Transverse colon (tissue), 4 donors: ENCODE results near the gene EVPLL. TPM values are rescaled to one million over a fixed set of nuclear protein-coding genes. Genes with fewer than 3 reads are reported as not detected.

Source experiments
- DNase-seq: peaks from one replicate; pipeline ENCODE4 v3.0.0-alpha.2; 2019
- H3K27ac ChIP-seq, 4 donors: fragments of 200-600 bp; sonication (generic); 2 replicates each; pipeline ENCODE4 v1.5.1; 2016 to 2018; ENCODE audit warnings: inconsistent platforms in 4 of 4
- H3K27me3 ChIP-seq: fragments of 200-600 bp; sonication (generic); 2 replicates; pipeline ENCODE4 v1.5.1; 2017; ENCODE audit warnings: inconsistent platforms
- H3K36me3 ChIP-seq, 4 donors: fragments of 200-600 bp; sonication (generic); 2 replicates each; pipeline ENCODE4 v1.5.1; 2017 to 2019; ENCODE audit warnings: inconsistent platforms in 4 of 4
- H3K4me1 ChIP-seq, 4 donors: fragments of 200-600 bp; sonication (generic); 2 replicates each; pipeline ENCODE4 v1.5.1; 2017 to 2020; ENCODE audit warnings: inconsistent platforms in 4 of 4
- H3K4me3 ChIP-seq, 4 donors: fragments of 200-600 bp; sonication (generic); 1 replicate in 1 of 4; 2 replicates in 3 of 4; pipeline versions ENCODE4 v1.5.1 to v1.6.1; 2017 to 2019; ENCODE audit warnings: inconsistent platforms in 4 of 4
- H3K9me3 ChIP-seq, 2 donors: fragments of 200-600 bp; sonication (generic); 2 replicates each; pipeline ENCODE4 v1.5.1; 2017 to 2019; ENCODE audit warnings: inconsistent platforms in 2 of 2
- EP300 ChIP-seq: sonication (generic); formaldehyde crosslinking; IDR thresholded peaks from one replicate; pipeline ENCODE4 v1.6.1; 2017; ENCODE audit warnings: antibody characterized with exemption, low read depth
- POLR2A ChIP-seq: fragments of 450-650 bp; IDR thresholded peaks from one replicate; pipeline ENCODE4 v1.6.1; 2016; ENCODE audit warnings: antibody characterized with exemption, mild to moderate bottlenecking, moderate library complexity
- POLR2AphosphoS5 ChIP-seq, 3 donors: sonication (generic); formaldehyde crosslinking; IDR thresholded peaks; one replicate each; pipeline ENCODE4 v1.6.1; 2016; ENCODE audit warnings: antibody characterized with exemption in 3 of 3
- WGBS, 2 donors: methylation state at CpG; one replicate each; pipeline ENCODE4 v1.1.5; 2018; ENCODE audit warnings: low coverage in 1 of 2; 5-methylcytosine and 5-hydroxymethylcytosine counted together
- in situ Hi-C, 4 donors: fragments of 200-750 bp; cut with MboI; loops; one replicate each; pipeline versions ENCODE4 v1.15.0 to v1.15.1; 2017; ENCODE audit warnings: low sequenced_read_pairs in 3 of 4, low pct_ligation_motif_present in 1 of 4, low pct_unique_long_range_greater_than_20kb in 1 of 4
- intact Hi-C: fragments of 100-400 bp; cut with DNase I; formaldehyde crosslinking; loops from one replicate; pipeline ENCODE4 v1.15.1; 2023; ENCODE audit warnings: low total_unique reads
- total RNA-seq, 4 donors: library from RNA; depleted of rRNA; stranded (reverse); fragments of >200 nt; gene quantifications; one replicate each; pipeline ENCODE4 v1.1.0, GENCODE V29; 2016
- TF ChIP-seq, protein P1 (sequence below), 5 experiments: fragments of 200-600 bp in 3 of 5; fragments of 450-650 bp in 2 of 5; sonication (generic) in 3 of 5; IDR thresholded peaks; 1 replicate in 2 of 5; 2 replicates in 3 of 5; pipeline ENCODE4 v1.5.1; 2016 to 2017; ENCODE audit warnings: antibody characterized with exemption in 5 of 5, inconsistent platforms in 3 of 5, mild to moderate bottlenecking in 2 of 5, moderate library complexity in 1 of 5

Gene EVPLL
- total RNA-seq, 4 donors from 2014 or later, result 0.41 to 7.0 (median 1.1) TPM; not detected in 1

GRCh38 chr17:18339933-18340332, 37.6 kb upstream of the EVPLL start:
- Histone ChIP-seq H3K4me3 (no peak overlapping the region), H3K27ac (no peak overlapping the region), H3K9me3 (no peaks in the 10 kb centered on the region), H3K4me1 (no peaks in the 10 kb centered on the region), H3K27me3 (no peaks in the 10 kb centered on the region), H3K36me3 (peaks cover 0 to 29% (median 11%) of the 10 kb centered on the region in 4 donors)
- in situ Hi-C loops (no loop called here), intact Hi-C loops (no loop called here)
- DNase-seq, result no peak
- TF ChIP-seq POLR2AphosphoS5 (IDR thresholded peaks at IDR 0.05) (no peak), EP300 (no peak), POLR2A (no peak)
- TF ChIP-seq, protein P1, sequence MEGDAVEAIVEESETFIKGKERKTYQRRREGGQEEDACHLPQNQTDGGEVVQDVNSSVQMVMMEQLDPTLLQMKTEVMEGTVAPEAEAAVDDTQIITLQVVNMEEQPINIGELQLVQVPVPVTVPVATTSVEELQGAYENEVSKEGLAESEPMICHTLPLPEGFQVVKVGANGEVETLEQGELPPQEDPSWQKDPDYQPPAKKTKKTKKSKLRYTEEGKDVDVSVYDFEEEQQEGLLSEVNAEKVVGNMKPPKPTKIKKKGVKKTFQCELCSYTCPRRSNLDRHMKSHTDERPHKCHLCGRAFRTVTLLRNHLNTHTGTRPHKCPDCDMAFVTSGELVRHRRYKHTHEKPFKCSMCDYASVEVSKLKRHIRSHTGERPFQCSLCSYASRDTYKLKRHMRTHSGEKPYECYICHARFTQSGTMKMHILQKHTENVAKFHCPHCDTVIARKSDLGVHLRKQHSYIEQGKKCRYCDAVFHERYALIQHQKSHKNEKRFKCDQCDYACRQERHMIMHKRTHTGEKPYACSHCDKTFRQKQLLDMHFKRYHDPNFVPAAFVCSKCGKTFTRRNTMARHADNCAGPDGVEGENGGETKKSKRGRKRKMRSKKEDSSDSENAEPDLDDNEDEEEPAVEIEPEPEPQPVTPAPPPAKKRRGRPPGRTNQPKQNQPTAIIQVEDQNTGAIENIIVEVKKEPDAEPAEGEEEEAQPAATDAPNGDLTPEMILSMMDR (IDR thresholded peaks at IDR 0.05), result no peak
- 99% methylated on average over 13 of the region's 13 CpGs; no CpG with 5 or more reads in 1 of the 2 donors for WGBS, 2 donors

GRCh38 chr17:18344021-18344420, 33.6 kb upstream of the EVPLL start:
- Histone ChIP-seq H3K27me3 (no peaks in the 10 kb centered on the region), H3K27ac (no peak overlapping the region), H3K36me3 (peaks cover 0 to 37% (median 14%) of the 10 kb centered on the region in 4 donors), H3K4me1 (no peaks in the 10 kb centered on the region), H3K9me3 (no peaks in the 10 kb centered on the region), H3K4me3 (no peak overlapping the region)
- in situ Hi-C loops, result no loop called here
- DNase-seq, result no peak
- 71 to 81% methylated on average over 5 of the region's 5 CpGs for WGBS, 2 donors
- intact Hi-C loops, result no loop called here
- TF ChIP-seq POLR2A (no peak), POLR2AphosphoS5 (IDR thresholded peaks at IDR 0.05) (no peak), EP300 (no peak)
- TF ChIP-seq, protein P1 (IDR thresholded peaks at IDR 0.05), result no peak

DNA sequence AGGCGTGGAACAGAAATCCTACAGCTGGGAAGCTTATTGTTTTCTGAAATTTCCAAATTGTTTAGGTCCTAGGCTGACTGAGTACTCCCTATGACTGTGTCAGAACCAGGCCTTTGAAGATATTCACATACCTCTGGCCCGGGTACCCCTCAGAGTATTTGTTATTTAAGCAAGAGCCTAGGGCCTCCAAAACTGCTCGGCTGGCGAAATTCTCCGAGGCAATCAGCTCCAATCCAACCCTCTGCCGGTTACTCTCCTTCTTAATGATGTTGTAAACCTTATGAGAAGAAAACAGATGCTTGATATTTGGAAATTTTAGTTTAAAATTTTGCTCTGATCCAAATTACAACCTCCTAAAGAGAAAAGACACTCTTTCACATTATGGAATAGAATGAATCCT, 24.0 kb upstream of the EVPLL start:
- intact Hi-C loops (no loop called here), in situ Hi-C loops (no loop called here)
- H3K4me3 ChIP-seq, result no peak overlapping the region
- peaks cover 0 to 28% (median 7%) of the 10 kb centered on the region in 4 donors for H3K36me3 ChIP-seq
- H3K4me1 ChIP-seq, result no peaks in the 10 kb centered on the region
- no peak overlapping the region for H3K27ac ChIP-seq
- WGBS, 2 donors, result 90% methylated on average over 5 to 6 of the region's 6 CpGs
- H3K9me3 ChIP-seq, result no peaks in the 10 kb centered on the region
- TF ChIP-seq POLR2A (no peak), POLR2AphosphoS5 (IDR thresholded peaks at IDR 0.05) (no peak), EP300 (no peak)
- TF ChIP-seq, protein P1 (IDR thresholded peaks at IDR 0.05), result no peak
- no peaks in the 10 kb centered on the region for H3K27me3 ChIP-seq
- no peak for DNase-seq

- Histone ChIP-seq H3K9me3 (no peaks in the 10 kb centered on the region), H3K27ac (peak overlapping the region in 3 of 4 donors; percentile 19 to 36 (median 36)), H3K36me3 (peaks cover 0 to 22% (median 7%) of the 10 kb centered on the region in 4 donors), H3K4me1 (peaks cover 0 to 2% (median 0%) of the 10 kb centered on the region in 4 donors), H3K27me3 (no peaks in the 10 kb centered on the region), H3K4me3 (no peak overlapping the region)
- DNase-seq, result peak; percentile 25
- WGBS, 2 donors, result 86% methylated on average over 10 of the region's 10 CpGs; no CpG with 5 or more reads in 1 of the 2 donors
- TF ChIP-seq POLR2A (no peak), EP300 (no peak), POLR2AphosphoS5 (IDR thresholded peaks at IDR 0.05) (no peak)
- TF ChIP-seq, protein P1 (IDR thresholded peaks at IDR 0.05), result no peak
- in situ Hi-C loops (no loop called here), intact Hi-C loops (no loop called here)
These were observed 21.0 kb upstream of the EVPLL start for GRCh38 chr17:18356624-18357023.
